Aortic smooth muscle cell (primary cell): ENCODE data around the gene RTL9. TPM values are rescaled to one million over a fixed set of nuclear protein-coding genes. Genes with fewer than 3 reads are reported as not detected.

ENCODE experiments used
- total RNA-seq: library from RNA; depleted of rRNA; stranded (reverse); fragments of >200 nt; gene quantifications from 2 replicates; pipeline ENCODE4 v1.2.3, GENCODE V29; 2014

Gene RTL9
- under 0.01 and 0.06 TPM in 2 replicates for total RNA-seq

GRCh38 chrX:110358548-110358947 lies at the start of gene RTL9:
TSS of gene RTL9 (plus strand) at chrX:110358848. CDS start at chrX:110450618, 91,770 bp downstream.

GRCh38 chrX:110317820-110318663 lies 40.6 kb upstream of the RTL9 start, which contains the start of gene AMMECR1:
TSS of gene AMMECR1 (minus strand) at chrX:110318085. CDS start at chrX:110318071, 14 bp downstream.

Other genes with a start within 250 kb of the RTL9 start
- gene AMMECR1, start 40.8 kb upstream of the RTL9 start, total RNA-seq: 8.7 and 10.6 TPM in 2 replicates